ENCODE measurements around the gene TMLHE. TPM values are rescaled to one million over a fixed set of nuclear protein-coding genes. Genes with fewer than 3 reads are reported as not detected.
A peak's percentile ranks its signal among the peaks of the same experiment; 100 is the strongest.
"Not testable (repeated sequence)": the region's sequence is repeated elsewhere in the genome, so short reads cannot be mapped to it uniquely, and the experiment has no call there.

TMLHE gene
- total RNA-seq, 3 donors from 2014 or later (not counting 1 experiment from before 2014, with no cell fraction given): 12.9 to 18.5 (median 16.1) TPM

- TF ChIP-seq, protein P1, sequence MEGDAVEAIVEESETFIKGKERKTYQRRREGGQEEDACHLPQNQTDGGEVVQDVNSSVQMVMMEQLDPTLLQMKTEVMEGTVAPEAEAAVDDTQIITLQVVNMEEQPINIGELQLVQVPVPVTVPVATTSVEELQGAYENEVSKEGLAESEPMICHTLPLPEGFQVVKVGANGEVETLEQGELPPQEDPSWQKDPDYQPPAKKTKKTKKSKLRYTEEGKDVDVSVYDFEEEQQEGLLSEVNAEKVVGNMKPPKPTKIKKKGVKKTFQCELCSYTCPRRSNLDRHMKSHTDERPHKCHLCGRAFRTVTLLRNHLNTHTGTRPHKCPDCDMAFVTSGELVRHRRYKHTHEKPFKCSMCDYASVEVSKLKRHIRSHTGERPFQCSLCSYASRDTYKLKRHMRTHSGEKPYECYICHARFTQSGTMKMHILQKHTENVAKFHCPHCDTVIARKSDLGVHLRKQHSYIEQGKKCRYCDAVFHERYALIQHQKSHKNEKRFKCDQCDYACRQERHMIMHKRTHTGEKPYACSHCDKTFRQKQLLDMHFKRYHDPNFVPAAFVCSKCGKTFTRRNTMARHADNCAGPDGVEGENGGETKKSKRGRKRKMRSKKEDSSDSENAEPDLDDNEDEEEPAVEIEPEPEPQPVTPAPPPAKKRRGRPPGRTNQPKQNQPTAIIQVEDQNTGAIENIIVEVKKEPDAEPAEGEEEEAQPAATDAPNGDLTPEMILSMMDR (IDR thresholded peaks at IDR 0.05): no peak
- intact Hi-C loops (cut with micrococcal nuclease): no loop called here
- H3K36me3 Mint-ChIP-seq: peaks cover 11% of the 10 kb centered on the region
- no peaks in the 10 kb centered on the region for H3K27me3 ChIP-seq (ENCODE audit: control insufficient read depth, insufficient read depth, low read length)
- H3K36me3 ChIP-seq (ENCODE audit: control insufficient read depth, insufficient read depth, low read length): no peaks in the 10 kb centered on the region
- H3K27ac ChIP-seq (ENCODE audit: low read length): peak overlapping the region; percentile 72
- WGBS (ENCODE audit: insufficient coverage): 28% methylated on average over 2 of the region's 3 CpGs
- H3K4me1 ChIP-seq (ENCODE audit: control insufficient read depth, insufficient read depth, low read length): peaks cover 5% of the 10 kb centered on the region
- H3K4me1 Mint-ChIP-seq: peaks cover 10% of the 10 kb centered on the region in 2 donors
- ATAC-seq (peak; percentile 88 to 96 (median 92)), DNase-seq (peak in 1 of 2 donors; percentile 45)
- no peaks in the 10 kb centered on the region for H3K27me3 Mint-ChIP-seq (ENCODE audit: low read depth in 2 of 2)
- H3K4me3 ChIP-seq (ENCODE audit: low read length): no peak overlapping the region
- H3K27ac Mint-ChIP-seq: peak overlapping the region; percentile 80 to 94
- peak overlapping the region; percentile 62 for H3K4me3 Mint-ChIP-seq
- H3K9me3 Mint-ChIP-seq: peaks cover 5 to 8% of the 10 kb centered on the region in 2 donors
- H3K9me3 ChIP-seq (ENCODE audit: control insufficient read depth, insufficient read depth, low read length): peaks cover 3% of the 10 kb centered on the region
Measured at GRCh38 chrX:155632431-155633100, 19.8 kb upstream of the TMLHE start.

DNA sequence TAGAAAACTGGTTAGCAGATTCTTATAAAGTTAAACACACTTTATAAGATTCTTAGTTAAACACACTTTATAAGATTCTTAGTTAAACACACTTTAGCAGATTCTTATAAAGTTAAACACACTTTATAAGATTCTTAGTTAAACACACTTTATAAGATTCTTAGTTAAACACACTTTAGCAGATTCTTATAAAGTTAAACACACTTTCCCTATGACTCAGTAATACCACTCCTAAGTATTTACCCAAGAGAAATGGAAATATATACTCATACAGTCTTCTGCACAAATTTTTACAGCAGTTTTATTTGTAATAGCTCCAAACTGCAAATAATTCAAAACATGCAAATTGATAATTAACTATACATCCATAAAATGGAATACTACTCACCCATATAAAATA is 7.4 kb upstream of the TMLHE start:
- intact Hi-C loops (cut with micrococcal nuclease); H3K27ac Mint-ChIP-seq; H3K4me3 ChIP-seq (ENCODE audit: low read length); H3K4me1 ChIP-seq (ENCODE audit: control insufficient read depth, insufficient read depth, low read length); ATAC-seq; H3K36me3 ChIP-seq (ENCODE audit: control insufficient read depth, insufficient read depth, low read length); DNase-seq; H3K4me3 Mint-ChIP-seq; H3K36me3 Mint-ChIP-seq; H3K9me3 ChIP-seq (ENCODE audit: control insufficient read depth, insufficient read depth, low read length); H3K27me3 Mint-ChIP-seq (ENCODE audit: low read depth in 2 of 2); H3K9me3 Mint-ChIP-seq; H3K27ac ChIP-seq (ENCODE audit: low read length); H3K4me1 Mint-ChIP-seq; H3K27me3 ChIP-seq (ENCODE audit: control insufficient read depth, insufficient read depth, low read length): not testable (repeated sequence)

GRCh38 chrX:155615938-155616337 is 3.2 kb upstream of the TMLHE start:
- ATAC-seq (no peak), DNase-seq (no peak)
- no peaks in the 10 kb centered on the region for H3K9me3 Mint-ChIP-seq
- no peak overlapping the region for H3K4me3 Mint-ChIP-seq
- Histone ChIP-seq H3K4me1 (ENCODE audit: control insufficient read depth, insufficient read depth, low read length) (peaks cover 4% of the 10 kb centered on the region), H3K27ac (ENCODE audit: low read length) (no peak overlapping the region), H3K4me3 (ENCODE audit: low read length) (no peak overlapping the region), H3K27me3 (ENCODE audit: control insufficient read depth, insufficient read depth, low read length) (no peaks in the 10 kb centered on the region), H3K36me3 (ENCODE audit: control insufficient read depth, insufficient read depth, low read length) (no peaks in the 10 kb centered on the region), H3K9me3 (ENCODE audit: control insufficient read depth, insufficient read depth, low read length) (no peaks in the 10 kb centered on the region)
- peaks cover 0 to 9% of the 10 kb centered on the region in 2 donors for H3K4me1 Mint-ChIP-seq
- H3K27ac Mint-ChIP-seq: no peak overlapping the region
- WGBS (ENCODE audit: insufficient coverage): 80% methylated on average over 4 of the region's 4 CpGs
- no peaks in the 10 kb centered on the region for H3K27me3 Mint-ChIP-seq (ENCODE audit: low read depth in 2 of 2)
- intact Hi-C loops (cut with micrococcal nuclease): no loop called here
- H3K36me3 Mint-ChIP-seq: no peaks in the 10 kb centered on the region
- TF ChIP-seq, protein P1 (IDR thresholded peaks at IDR 0.05): no peak

- Histone ChIP-seq H3K27me3 (ENCODE audit: control insufficient read depth, insufficient read depth, low read length) (no peaks in the 10 kb centered on the region), H3K4me1 (ENCODE audit: control insufficient read depth, insufficient read depth, low read length) (peaks cover 4% of the 10 kb centered on the region), H3K9me3 (ENCODE audit: control insufficient read depth, insufficient read depth, low read length) (no peaks in the 10 kb centered on the region), H3K36me3 (ENCODE audit: control insufficient read depth, insufficient read depth, low read length) (no peaks in the 10 kb centered on the region), H3K27ac (ENCODE audit: low read length) (no peak overlapping the region), H3K4me3 (ENCODE audit: low read length) (no peak overlapping the region)
- peaks cover 0 to 12% of the 10 kb centered on the region in 2 donors for H3K4me1 Mint-ChIP-seq
- H3K36me3 Mint-ChIP-seq: no peaks in the 10 kb centered on the region
- intact Hi-C loops (cut with micrococcal nuclease): no loop called here
- no peak overlapping the region for H3K27ac Mint-ChIP-seq
- ATAC-seq (no peak), DNase-seq (no peak)
- TF ChIP-seq, protein P1 (IDR thresholded peaks at IDR 0.05): no peak
- H3K27me3 Mint-ChIP-seq (ENCODE audit: low read depth in 2 of 2): no peaks in the 10 kb centered on the region
- peak overlapping the region; percentile 54 for H3K4me3 Mint-ChIP-seq
- no peaks in the 10 kb centered on the region for H3K9me3 Mint-ChIP-seq
Measured at GRCh38 chrX:155613927-155614559, 1.3 kb upstream of the TMLHE start.

All from natural killer cell (primary cell).